Endothelial cell (in vitro differentiated cells): ENCODE data around the gene VPREB3. TPM values are rescaled to one million over a fixed set of nuclear protein-coding genes. Genes with fewer than 3 reads are reported as not detected.

Experiments
- DNase-seq: peaks from one replicate; pipeline ENCODE4 v3.0.0; 2021; ENCODE audit warnings: low spot score
- H3K27ac Mint-ChIP-seq: one replicate; pipeline ENCODE4 v1.8.0; 2021; ENCODE audit warnings: mixed read lengths, inconsistent platforms; ENCODE audit not compliant: unreplicated experiment
- H3K27me3 Mint-ChIP-seq: one replicate; pipeline ENCODE4 v1.8.0; 2021; ENCODE audit warnings: mild to moderate bottlenecking, moderate library complexity, mixed read lengths, inconsistent platforms; ENCODE audit not compliant: unreplicated experiment
- H3K36me3 Mint-ChIP-seq: one replicate; pipeline ENCODE4 v1.8.0; 2021; ENCODE audit warnings: mild to moderate bottlenecking, low read depth, mixed read lengths, inconsistent platforms; ENCODE audit not compliant: unreplicated experiment
- H3K4me1 Mint-ChIP-seq: one replicate; pipeline ENCODE4 v1.8.0; 2021; ENCODE audit warnings: mild to moderate bottlenecking, mixed read lengths, inconsistent platforms; ENCODE audit not compliant: unreplicated experiment
- H3K4me3 Mint-ChIP-seq: one replicate; pipeline ENCODE4 v1.8.0; 2021; ENCODE audit warnings: mild to moderate bottlenecking, mixed read lengths, inconsistent platforms; ENCODE audit not compliant: unreplicated experiment
- H3K9me3 Mint-ChIP-seq: one replicate; pipeline ENCODE4 v1.8.0; 2021; ENCODE audit warnings: mixed read lengths, inconsistent platforms; ENCODE audit not compliant: unreplicated experiment
- total RNA-seq: library from RNA; stranded (reverse); fragmentation: NEBNext Ultra II Directional; extraction: Animal tissue kit (Norgen Biotek cat#: 25700); gene quantifications from one replicate; pipeline ENCODE4 v1.2.1, GENCODE V29; 2021; ENCODE audit not compliant: unreplicated experiment
- TF ChIP-seq, protein P1 (sequence below): fragments of 200-600 bp; sonication (generic); IDR thresholded peaks from one replicate; pipeline ENCODE4 v1.5.0; 2021; ENCODE audit warnings: antibody characterized with exemption; ENCODE audit not compliant: unreplicated experiment

The VPREB3 gene
- total RNA-seq, 1 donor from 2014 or later, result not detected

DNA sequence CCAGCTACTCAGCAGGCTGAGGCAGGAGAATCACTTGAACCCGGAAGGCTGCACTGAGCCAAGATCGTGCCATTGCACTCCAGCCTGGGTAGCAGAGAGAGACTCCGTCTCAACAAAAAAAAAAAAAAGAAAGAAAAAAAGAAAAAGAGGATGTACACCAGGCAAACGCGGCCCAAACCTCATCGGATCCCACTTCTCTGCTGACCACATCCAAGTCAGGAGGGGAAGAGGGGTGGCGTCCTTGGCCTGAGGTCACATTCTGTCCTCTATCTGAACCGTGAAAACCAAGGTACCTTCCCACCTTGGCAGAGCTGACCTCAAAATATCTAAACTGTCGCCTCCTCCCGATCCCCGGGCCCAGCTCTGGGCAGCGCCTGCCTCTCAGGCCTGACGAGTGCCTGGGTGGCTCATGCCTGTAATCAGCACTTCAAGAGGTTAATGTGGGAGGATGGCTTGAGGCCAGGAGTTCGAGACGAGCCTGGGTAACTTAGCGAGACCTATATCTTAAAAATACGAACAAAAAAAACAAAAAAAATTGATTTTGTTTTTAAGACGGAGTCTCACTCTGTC, 38.3 kb downstream of the VPREB3 start:
- Mint-ChIP-seq H3K9me3 (no peaks in the 10 kb centered on the region), H3K4me3 (no peak overlapping the region), H3K27ac (no peak overlapping the region), H3K4me1 (no peaks in the 10 kb centered on the region), H3K27me3 (peaks cover 4% of the 10 kb centered on the region), H3K36me3 (peaks cover 7% of the 10 kb centered on the region)
- DNase-seq, result no peak
- TF ChIP-seq, protein P1, sequence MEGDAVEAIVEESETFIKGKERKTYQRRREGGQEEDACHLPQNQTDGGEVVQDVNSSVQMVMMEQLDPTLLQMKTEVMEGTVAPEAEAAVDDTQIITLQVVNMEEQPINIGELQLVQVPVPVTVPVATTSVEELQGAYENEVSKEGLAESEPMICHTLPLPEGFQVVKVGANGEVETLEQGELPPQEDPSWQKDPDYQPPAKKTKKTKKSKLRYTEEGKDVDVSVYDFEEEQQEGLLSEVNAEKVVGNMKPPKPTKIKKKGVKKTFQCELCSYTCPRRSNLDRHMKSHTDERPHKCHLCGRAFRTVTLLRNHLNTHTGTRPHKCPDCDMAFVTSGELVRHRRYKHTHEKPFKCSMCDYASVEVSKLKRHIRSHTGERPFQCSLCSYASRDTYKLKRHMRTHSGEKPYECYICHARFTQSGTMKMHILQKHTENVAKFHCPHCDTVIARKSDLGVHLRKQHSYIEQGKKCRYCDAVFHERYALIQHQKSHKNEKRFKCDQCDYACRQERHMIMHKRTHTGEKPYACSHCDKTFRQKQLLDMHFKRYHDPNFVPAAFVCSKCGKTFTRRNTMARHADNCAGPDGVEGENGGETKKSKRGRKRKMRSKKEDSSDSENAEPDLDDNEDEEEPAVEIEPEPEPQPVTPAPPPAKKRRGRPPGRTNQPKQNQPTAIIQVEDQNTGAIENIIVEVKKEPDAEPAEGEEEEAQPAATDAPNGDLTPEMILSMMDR, result no peak

DNA sequence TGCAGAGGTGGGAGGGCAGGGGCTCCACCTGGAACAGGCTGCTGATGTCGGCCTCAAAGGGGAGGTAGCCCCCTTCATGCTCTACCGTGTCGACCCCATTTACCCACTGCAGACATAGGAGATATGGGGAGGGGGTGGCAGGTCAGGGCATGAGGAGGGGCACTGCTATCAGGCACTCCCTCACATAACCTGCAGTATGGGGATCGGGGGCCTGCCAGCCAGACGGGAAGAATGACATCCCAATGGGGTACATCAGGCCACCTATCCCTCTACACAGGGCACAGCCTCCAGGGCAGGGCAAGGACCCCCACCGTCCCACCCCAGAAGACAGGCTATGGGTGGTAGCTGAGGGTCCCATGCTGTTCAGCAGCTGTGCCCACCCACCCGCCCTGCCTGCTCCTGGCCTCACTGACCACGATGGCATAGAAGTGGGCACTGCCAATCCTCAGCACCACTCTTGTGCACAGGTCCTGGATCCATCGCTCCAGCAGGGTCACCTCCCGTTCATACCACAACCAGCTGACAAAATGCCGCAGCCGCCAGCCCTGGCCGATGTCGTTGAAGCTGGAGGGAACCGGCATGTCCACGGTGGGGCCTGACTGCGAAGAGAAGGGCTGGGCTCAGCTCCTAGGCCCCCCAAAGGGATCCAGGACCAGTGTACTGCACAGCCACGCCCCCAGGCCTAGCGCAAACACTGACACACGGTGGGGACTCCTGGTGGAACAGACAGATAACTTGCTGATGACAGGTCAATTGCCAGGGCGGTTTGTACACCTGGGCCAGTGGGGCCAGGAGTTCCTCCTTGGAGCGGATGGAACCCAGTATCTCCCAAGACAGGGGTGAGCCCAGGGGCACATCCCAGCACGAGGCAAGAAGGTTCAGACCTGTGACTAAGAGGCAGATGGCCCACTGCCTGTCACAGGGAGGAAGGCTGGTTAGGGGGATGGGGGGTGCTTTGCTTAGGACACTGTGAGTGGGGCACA, 39.3 kb downstream of the VPREB3 start:
- H3K36me3 Mint-ChIP-seq, result peaks cover 8% of the 10 kb centered on the region
- H3K4me3 Mint-ChIP-seq, result no peak overlapping the region
- TF ChIP-seq, protein P1, result no peak
- no peaks in the 10 kb centered on the region for H3K4me1 Mint-ChIP-seq
- no peak for DNase-seq
- peaks cover 4% of the 10 kb centered on the region for H3K27me3 Mint-ChIP-seq
- H3K9me3 Mint-ChIP-seq, result no peaks in the 10 kb centered on the region
- no peak overlapping the region for H3K27ac Mint-ChIP-seq

DNA sequence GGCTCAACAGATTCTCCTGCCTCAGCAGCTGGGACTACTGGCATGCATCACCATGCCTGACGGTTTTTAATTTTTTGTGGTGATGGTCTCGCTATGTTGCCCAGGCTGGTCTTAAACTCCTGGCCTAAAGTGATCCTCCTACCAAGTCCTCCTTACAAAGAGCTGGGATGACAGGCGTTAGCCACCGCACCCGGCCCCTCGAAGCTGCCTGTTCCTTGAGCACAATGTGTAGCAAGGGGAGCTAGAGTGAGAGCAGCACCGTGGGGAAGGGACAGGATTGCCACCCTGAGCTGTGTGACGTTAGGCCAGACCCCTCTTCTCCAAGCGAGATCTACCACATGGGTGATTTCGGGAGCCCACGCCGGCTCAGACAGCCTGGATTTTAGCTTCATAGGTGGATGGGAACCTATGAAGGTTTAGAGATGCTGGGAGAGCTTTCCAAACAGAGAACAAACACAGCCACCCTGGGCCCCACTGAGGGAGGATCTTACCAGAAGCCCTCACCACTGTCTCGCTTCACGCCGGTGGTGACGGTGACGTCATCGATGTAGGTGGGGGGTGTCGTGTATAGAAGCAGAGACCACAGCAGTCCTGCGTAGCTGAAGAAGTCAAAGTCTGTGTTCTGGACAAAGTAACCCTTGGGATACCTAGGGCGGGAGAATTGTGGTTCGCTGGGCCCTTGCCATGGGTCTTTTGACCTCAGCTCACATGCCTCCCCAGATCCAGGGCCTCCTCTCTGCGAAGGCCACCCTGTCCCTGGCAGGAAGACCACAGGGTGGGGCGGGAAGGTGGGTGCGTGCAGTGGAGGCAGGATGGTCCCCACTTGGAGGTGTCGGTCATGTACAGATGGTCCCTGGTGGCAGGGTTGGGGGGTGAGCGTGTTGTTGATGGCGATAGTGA, 40.3 kb downstream of the VPREB3 start:
- H3K27ac Mint-ChIP-seq, result no peak overlapping the region
- DNase-seq, result no peak
- H3K9me3 Mint-ChIP-seq, result no peaks in the 10 kb centered on the region
- H3K4me3 Mint-ChIP-seq, result peak overlapping the region; percentile 38
- TF ChIP-seq, protein P1, result no peak
- peaks cover 14% of the 10 kb centered on the region for H3K36me3 Mint-ChIP-seq
- H3K4me1 Mint-ChIP-seq, result no peaks in the 10 kb centered on the region
- peaks cover 4% of the 10 kb centered on the region for H3K27me3 Mint-ChIP-seq

DNA sequence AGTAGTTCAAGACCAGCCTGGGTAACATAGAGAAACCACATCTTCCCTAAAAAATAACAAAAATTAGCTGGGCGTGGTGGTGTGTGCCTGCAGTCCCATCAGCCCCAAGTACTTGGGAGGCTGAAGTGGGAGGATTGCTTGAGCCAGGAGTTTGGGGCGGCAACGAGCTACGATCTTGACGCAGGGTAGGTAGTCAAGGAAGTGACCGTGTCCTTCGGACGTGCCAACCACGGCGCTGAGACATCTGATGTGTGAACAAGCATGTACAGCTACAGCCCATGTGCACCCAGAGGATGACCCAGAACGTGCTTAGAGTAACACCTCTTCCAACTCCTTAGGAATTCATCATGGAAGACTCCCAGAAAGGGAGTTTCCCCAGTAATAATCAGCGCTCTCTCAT, 42.0 kb downstream of the VPREB3 start:
- Mint-ChIP-seq H3K4me3 (no peak overlapping the region), H3K27me3 (peaks cover 4% of the 10 kb centered on the region), H3K9me3 (no peaks in the 10 kb centered on the region), H3K27ac (no peak overlapping the region), H3K36me3 (peaks cover 15% of the 10 kb centered on the region), H3K4me1 (no peaks in the 10 kb centered on the region)
- TF ChIP-seq, protein P1, result no peak
- no peak for DNase-seq
